ENCODE results near the gene VSIG10. TPM values are rescaled to one million over a fixed set of nuclear protein-coding genes. Genes with fewer than 3 reads are reported as not detected.

VSIG10 gene
- total and polyA plus RNA-seq, 10 donors = 4.9 to 22.9 (median 13.4) TPM

- no peak for DNase-seq
- H3K9me3 ChIP-seq = no peaks in the 10 kb centered on the region
- peak overlapping the region in 4 of 8 donors; percentile 11 to 65 (median 41) for H3K27ac ChIP-seq
- TF ChIP-seq, protein P1, sequence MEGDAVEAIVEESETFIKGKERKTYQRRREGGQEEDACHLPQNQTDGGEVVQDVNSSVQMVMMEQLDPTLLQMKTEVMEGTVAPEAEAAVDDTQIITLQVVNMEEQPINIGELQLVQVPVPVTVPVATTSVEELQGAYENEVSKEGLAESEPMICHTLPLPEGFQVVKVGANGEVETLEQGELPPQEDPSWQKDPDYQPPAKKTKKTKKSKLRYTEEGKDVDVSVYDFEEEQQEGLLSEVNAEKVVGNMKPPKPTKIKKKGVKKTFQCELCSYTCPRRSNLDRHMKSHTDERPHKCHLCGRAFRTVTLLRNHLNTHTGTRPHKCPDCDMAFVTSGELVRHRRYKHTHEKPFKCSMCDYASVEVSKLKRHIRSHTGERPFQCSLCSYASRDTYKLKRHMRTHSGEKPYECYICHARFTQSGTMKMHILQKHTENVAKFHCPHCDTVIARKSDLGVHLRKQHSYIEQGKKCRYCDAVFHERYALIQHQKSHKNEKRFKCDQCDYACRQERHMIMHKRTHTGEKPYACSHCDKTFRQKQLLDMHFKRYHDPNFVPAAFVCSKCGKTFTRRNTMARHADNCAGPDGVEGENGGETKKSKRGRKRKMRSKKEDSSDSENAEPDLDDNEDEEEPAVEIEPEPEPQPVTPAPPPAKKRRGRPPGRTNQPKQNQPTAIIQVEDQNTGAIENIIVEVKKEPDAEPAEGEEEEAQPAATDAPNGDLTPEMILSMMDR (IDR thresholded peaks at IDR 0.05 in 8 of 11, conservative IDR thresholded peaks at IDR 0.05 in 3 of 11) = no peak
- no peak for TF ChIP-seq POLR2AphosphoS5 (IDR thresholded peaks at IDR 0.05)
- no peak for TF ChIP-seq POLR2A (IDR thresholded peaks at IDR 0.05)
- no peaks in the 10 kb centered on the region for H3K27me3 ChIP-seq (replicated peaks in 1 of 7)
- no peaks in the 10 kb centered on the region for H3K36me3 ChIP-seq
- WGBS, 5 donors = 62 to 80% (median 71%) methylated on average over 4 of the region's 4 CpGs
- H3K4me3 ChIP-seq = no peak overlapping the region
- H3K4me1 ChIP-seq = peaks cover 19 to 70% (median 53%) of the 10 kb centered on the region in 6 donors
- intact Hi-C loops (cut with DNase I; ENCODE audit: low total_unique reads) = no loop called here
Measured at GRCh38 chr12:118063576-118064391, 40.0 kb downstream of the VSIG10 start.

DNA sequence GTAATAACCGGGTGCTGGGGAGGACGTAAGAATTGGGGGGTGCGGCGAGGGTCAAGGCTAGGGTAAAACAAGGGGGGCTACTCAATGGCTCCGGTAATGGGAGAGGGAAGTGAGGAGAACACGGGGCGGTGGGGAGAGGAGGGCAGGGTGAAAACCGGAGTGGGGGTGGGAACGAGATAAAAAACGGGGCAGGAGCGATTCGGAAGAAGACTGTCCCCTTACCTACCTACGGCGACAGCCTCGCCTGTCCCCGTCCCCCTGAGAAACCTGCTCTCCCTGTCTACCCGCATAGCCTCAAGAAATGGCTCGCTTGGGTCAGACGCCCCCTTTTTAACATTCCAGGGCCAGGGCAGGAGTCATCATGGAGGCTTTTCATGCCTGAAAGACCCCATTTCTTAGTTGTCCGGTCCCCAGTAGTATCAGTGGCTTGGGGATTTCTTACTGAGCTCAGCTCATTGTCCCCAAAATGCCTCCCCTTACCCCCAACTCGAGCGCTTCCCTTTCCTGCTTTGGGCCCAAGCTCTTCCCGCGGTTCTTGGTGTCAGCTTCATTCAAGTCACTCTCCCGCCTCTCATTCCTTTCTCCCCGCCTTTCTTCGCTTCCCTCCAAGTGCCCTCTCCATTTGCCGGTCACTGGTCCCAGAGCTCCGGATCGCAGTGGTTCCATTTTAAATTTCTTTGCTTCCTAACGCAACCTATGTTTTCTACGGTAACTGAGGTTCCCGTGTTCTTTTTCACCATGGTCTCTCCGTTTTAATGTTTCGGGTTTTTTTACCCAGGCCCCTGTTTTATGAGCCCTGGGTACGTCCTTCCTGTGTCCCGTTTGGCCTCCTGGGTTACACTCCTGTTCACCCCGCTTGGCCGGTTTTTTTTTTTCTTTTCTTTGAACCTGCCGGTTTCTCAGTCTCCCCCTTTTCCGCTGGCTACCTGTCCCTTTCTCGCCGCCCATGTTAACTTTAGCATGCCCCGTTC, 41.7 kb downstream of the VSIG10 start:
- WGBS, 5 donors = 1 to 3% (median 2%) methylated on average over 44 of the region's 44 CpGs
- Histone ChIP-seq H3K9me3 (no peaks in the 10 kb centered on the region), H3K27me3 (replicated peaks in 1 of 7) (no peaks in the 10 kb centered on the region), H3K4me1 (peaks cover 19 to 81% (median 55%) of the 10 kb centered on the region in 6 donors), H3K4me3 (peak overlapping the region; percentile 41 to 85 (median 64)), H3K27ac (peak overlapping the region in 7 of 8 donors; percentile 87 to 97 (median 93)), H3K36me3 (no peaks in the 10 kb centered on the region)
- TF ChIP-seq, protein P1 (IDR thresholded peaks at IDR 0.05 in 8 of 11, conservative IDR thresholded peaks at IDR 0.05 in 3 of 11) = no peak
- no peak for TF ChIP-seq POLR2AphosphoS5 (IDR thresholded peaks at IDR 0.05)
- intact Hi-C loops (cut with DNase I; ENCODE audit: low total_unique reads) = no loop called here
- DNase-seq = peak; percentile 73

GRCh38 chr12:118061011-118061872, 42.6 kb downstream of the VSIG10 start, which contains the start of gene WSB2:
TSS of gene WSB2 (minus strand) at chr12:118061179. CDS start at chr12:118061048, 131 bp downstream.
- H3K27me3 ChIP-seq (replicated peaks in 1 of 7) = no peaks in the 10 kb centered on the region
- H3K27ac ChIP-seq = peak within 1 kb of the TSS; percentile 75 to 97 (median 93)
- intact Hi-C loops (cut with DNase I; ENCODE audit: low total_unique reads) = no loop called here
- TF ChIP-seq POLR2A (IDR thresholded peaks at IDR 0.05) (no peak), POLR2AphosphoS5 (IDR thresholded peaks at IDR 0.05) (peak in 2 of 3 donors; percentile 51 to 63)
- TF ChIP-seq, protein P1 (IDR thresholded peaks at IDR 0.05 in 8 of 11, conservative IDR thresholded peaks at IDR 0.05 in 3 of 11) = no peak
- H3K4me1 ChIP-seq = peaks cover 19 to 90% (median 59%) of the 10 kb centered on the region in 6 donors
- H3K36me3 ChIP-seq = no peaks in the 10 kb centered on the region
- peak within 1 kb of the TSS; percentile 41 to 85 (median 64) for H3K4me3 ChIP-seq
- H3K9me3 ChIP-seq = no peaks in the 10 kb centered on the region
- peak; percentile 93 for DNase-seq
- WGBS, 5 donors = 1% methylated on average over 46 to 75 of the region's 76 CpGs

All from spleen (tissue), 11 donors.